Fibroblast of skin of left biceps (primary cell): ENCODE data around the gene ITGA1.
"Not testable (repeated sequence)": the region's sequence is repeated elsewhere in the genome, so short reads cannot be mapped to it uniquely, and the experiment has no call there.

Experiments used
- DNase-seq, 2 experiments: peaks; one replicate each; pipeline ENCODE4 v3.0.0-alpha.2; 2013; ENCODE audit warnings: low read depth in 2 of 2

The ITGA1 gene

DNA sequence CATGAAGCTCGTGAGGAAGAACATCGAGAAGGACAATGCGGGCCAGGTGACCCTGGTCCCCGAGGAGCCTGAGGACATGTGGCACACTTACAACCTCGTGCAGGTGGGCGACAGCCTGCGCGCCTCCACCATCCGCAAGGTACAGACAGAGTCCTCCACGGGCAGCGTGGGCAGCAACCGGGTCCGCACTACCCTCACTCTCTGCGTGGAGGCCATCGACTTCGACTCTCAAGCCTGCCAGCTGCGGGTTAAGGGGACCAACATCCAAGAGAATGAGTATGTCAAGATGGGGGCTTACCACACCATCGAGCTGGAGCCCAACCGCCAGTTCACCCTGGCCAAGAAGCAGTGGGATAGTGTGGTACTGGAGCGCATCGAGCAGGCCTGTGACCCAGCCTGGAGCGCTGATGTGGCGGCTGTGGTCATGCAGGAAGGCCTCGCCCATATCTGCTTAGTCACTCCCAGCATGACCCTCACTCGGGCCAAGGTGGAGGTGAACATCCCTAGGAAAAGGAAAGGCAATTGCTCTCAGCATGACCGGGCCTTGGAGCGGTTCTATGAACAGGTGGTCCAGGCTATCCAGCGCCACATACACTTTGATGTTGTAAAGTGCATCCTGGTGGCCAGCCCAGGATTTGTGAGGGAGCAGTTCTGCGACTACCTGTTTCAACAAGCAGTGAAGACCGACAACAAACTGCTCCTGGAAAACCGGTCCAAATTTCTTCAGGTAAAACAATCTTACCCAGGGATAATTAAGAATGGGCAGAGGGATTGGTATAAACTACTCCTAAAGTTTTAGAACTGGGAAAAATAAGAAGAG, 12.9 kb downstream of the ITGA1 start:
- DNase-seq: no peak

GRCh38 chr5:52801329-52801728, 13.6 kb downstream of the ITGA1 start:
- DNase-seq: no peak

DNA sequence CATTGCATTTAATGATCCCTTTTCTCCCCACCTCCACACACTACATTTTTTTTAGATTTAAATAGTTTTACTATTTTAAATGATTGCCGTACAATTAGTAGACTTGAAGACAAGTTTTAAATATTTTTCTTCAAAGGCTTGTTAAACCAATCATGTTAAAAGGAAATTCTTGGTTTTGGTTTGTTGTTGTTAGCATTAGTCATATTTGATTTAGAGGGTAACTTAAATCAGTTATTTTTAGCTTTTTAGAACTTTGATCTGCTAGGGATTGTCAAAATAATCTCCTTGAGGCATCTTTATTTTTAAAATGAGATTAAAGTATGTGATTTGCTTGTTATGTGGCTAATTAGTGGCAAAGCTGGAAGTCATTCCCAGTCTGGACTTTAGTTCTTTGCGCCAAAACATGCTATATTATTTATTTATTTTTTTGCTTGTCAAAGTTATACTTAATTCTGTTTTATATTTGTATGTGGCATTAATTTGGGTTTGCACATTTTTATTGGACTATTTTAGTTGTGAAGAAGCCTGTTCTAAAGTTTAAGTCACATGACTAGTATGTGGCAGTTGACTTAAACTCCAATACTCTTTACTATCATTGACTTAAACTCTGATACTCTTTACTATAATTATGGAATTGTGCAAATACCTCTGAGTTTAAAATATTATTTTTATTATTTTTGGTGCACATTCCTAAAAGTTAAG, 14.7 kb downstream of the ITGA1 start:
- DNase-seq: no peak

GRCh38 chr5:52802974-52803336, 15.2 kb downstream of the ITGA1 start:
- DNase-seq: no peak

DNA sequence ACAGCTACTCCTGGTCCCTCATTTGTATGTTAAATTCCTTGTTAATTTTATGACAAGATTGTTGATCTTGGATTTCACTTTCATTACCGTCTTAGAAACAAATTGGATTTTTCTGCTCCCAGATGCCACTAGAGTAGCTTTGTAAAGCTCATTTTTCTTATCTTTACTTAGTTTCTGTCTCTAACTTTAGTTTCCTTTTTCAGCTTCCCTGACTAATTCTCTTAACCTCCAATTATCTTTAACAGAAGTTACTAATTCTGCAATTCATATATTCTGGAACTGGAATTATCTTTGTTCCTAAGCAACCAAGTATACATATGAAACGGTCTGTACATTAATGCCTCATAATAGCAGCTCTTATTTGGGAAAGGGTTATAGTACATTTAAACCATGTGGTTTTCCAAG, 16.7 kb downstream of the ITGA1 start:
- DNase-seq: no peak

- no peak for DNase-seq
These were observed 17.3 kb downstream of the ITGA1 start for GRCh38 chr5:52804981-52805380.

GRCh38 chr5:52805615-52806014, 17.9 kb downstream of the ITGA1 start:
- DNase-seq: no peak

GRCh38 chr5:52807037-52807436, 19.3 kb downstream of the ITGA1 start:
- no peak for DNase-seq

DNA sequence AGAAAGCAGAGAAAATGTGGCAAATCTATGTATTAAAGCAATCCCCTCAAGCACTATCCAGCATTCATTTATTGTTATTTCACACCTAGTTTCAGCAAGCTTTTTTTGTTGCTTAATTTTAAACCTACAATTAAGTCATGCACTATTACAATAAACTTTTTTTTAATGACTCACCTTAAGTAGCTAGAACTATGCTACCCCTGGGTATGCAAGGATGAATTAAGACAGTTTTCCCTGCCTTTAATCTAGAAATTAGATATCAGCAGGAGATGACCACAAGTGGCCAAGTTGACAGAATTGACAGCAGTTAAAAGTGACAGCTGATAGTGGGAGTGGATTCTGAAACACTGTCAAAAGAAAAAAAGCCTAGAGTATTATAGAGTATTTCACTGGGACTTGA, 20.0 kb downstream of the ITGA1 start:
- no peak for DNase-seq

GRCh38 chr5:52808316-52808901, 20.7 kb downstream of the ITGA1 start:
- DNase-seq: no peak

DNA sequence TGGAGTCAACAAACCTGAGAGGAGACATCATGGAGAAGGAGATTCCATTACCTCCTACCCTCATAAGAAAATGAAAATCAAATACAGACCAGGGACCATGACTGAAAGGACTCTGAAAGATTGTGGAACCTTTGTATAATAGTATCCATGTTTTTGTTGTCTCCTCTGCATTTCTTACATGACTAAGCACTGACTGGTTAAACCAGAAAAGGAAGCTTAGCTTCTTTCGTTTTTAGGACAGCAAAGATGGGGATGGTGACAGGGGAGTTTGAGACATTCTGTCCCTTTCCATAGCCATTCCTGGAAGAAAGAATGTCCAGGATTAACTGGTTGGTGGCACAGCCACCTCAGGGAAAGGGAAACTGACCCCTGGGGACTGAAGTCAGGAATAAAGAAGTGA, 22.2 kb downstream of the ITGA1 start:
- DNase-seq: no peak

DNA sequence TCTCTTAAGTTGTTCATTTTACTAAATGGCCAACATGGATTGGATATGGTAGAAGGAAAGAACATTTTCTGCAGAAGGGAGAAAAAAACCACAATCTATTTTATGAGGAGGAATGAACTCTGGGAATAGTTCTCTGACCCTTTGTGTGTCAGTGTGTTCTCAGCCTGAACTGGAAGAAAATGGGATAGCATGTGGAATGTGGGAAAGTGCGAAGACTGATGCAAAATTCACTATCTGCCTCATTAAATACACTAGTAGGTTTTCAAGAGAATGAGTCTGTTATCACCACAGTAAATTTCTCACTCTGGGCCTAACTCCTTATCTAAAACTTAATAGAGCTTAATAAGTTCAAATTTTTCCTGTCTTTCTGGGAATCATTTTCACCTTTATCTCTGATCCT, 22.7 kb downstream of the ITGA1 start:
- no peak for DNase-seq

GRCh38 chr5:52811067-52811749, 23.5 kb downstream of the ITGA1 start:
- DNase-seq: no peak

DNA sequence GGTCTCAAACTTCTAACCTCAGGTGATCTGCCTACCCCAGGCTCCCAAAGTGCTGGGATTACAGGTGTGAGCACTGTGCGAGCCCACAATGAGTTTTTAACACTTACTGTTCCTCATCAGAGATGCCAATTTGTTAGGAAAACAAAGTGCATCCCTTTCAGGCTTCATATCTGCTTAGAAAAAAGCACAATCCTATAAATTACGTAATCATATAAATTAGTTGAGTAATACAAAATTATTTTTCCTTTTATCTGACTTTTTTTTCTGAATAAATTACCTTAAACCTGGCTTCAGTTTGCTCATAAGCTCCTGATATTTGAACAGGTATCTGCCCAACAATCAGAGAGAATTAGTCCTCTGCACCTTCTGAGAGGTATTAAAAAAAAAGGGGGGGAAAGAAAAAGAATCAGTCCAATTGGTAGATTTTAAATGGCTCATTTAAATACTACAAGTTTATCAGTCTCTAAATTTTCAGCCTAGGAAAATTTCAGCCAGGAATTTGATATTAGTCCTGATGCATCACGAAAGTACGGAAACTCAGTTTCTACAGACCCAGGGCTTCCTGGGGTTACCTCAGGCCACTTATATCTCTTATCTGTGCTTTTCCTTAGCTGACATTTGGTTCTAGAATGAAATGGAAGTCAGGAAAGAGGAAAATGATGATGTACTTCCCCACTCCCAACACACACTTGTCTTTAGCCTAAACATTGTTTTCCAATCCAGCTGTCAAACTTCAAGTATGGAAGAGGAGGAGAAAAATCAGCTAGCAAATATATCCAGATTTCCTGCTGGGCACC, 26.8 kb downstream of the ITGA1 start:
- no peak for DNase-seq

- no peak for DNase-seq
These were observed 30.1 kb downstream of the ITGA1 start for GRCh38 chr5:52817818-52818217.

DNA sequence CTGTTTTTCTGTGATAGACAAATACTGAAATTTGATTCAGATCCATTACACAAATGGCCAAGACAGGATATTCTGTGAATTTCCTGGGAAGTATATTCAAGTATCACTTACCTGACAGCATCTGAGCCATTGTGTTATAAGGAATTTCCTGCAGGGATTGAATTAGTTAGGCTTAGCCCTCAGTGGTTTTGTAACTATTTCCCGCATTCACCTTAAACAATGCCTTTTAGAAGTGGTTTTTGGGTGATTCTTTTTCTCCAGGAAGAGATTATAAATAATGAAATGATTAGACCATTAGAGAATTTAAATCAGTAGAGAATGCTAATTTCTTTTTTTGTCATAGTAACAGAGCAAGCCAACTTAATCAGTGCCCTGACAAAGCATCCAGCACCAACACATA, 30.6 kb downstream of the ITGA1 start:
- no peak for DNase-seq

DNA sequence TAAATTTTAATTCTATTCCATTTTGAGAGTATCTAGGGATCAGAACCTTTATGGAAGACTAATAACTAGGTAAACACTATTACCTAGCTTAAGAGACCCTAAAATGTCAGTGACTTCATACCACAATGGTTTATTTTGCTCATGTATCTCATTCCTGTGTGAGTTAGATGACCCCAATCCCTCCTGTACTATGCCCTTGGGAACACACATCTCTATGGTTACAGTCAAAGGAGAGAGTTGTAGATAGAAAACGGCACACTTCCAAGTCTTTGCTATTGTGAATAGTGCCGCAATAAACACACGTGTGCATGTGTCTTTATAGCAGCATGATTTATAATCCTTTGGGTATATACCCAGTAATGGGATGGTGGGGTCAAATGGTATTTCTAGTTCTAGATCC, 31.1 kb downstream of the ITGA1 start:
- not testable (repeated sequence) for DNase-seq

DNA sequence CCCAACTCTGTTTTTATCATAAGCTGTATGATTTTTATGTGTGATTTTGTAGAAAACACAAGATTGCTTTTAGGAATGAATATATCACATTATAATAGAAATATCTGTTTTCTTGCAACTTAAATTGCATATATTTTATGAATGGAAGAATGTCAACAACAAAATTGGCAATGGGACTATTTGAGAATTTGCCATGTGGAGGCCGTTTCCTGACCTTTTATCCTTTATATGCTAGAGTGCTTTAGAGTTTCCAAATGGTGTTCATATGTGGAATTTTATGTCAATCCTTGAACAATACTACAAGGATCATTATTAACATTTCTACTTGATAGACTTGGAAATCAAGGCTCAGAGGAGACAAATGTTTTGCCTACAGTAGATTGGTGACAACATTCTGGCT, 34.2 kb downstream of the ITGA1 start:
- no peak for DNase-seq

DNA sequence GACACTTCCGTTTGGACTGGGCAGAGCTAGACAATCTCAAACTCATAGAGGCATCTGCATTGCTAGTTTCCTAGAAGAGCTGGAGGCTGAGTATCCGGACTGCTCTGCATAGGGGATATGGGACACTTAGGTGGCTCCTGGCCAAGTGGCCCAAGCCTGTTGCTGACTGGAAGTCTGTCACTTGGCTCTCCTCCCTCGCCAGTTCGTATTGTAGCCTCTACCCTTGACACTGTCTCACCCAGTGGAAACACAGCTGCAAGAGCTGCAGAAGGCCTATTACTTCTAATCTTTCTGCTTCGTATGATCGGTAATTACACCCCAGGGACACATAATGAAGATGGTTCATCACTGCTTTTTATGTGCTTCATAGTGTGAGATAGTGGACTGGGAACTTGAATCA, 34.7 kb downstream of the ITGA1 start:
- no peak for DNase-seq

- DNase-seq: no peak
These were observed 37.1 kb downstream of the ITGA1 start for GRCh38 chr5:52824827-52825226.

DNA sequence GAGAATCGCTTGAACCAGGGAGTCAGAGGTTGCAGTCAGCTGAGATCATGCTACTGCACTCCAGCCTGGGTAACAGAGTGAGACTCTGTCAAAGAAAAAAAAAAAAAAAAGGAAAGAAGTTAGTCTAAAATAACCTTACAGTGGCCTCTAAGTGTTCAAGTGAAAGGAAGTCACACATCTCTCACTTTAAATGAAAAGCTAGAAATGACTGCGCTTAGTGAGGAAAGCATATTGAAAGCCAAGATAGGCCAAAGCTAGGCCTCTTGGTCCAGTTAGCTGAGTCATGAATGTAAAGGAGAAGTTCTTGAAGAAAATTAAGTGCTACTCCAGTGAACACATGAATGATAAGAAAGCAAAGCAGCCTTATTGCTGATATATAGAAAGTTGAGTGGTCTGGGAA, 38.1 kb downstream of the ITGA1 start:
- DNase-seq: no peak

DNA sequence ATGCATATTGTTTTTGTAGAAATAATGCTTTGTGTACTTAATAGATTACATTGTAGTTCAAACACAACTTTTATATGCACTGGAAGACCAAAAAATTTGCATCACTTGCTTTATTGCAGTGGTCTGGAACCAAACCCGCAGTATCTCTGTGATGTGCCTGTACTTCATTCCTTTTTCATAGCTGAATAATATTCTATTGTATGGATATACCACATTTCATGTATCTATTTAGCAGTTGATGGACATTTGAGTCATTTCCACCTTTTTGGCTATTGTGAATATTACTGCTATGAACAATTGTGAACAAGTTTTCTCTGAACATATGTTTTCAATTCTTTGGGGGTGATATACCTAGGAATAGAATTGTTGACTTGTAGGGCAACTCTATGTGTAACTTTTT, 40.1 kb downstream of the ITGA1 start:
- DNase-seq: no peak
